GM18870 (cell line): ENCODE measurements around the gene DYNLT3.
A peak's percentile ranks its signal among the peaks of the same experiment; 100 is the strongest.

Experiments used
- ATAC-seq: cut with Tn5 transposase; IDR thresholded peaks from one replicate; pipeline ENCODE4 v1.9.1; 2021; ENCODE audit warnings: moderate library complexity; ENCODE audit not compliant: unreplicated experiment

DYNLT3 gene

DNA sequence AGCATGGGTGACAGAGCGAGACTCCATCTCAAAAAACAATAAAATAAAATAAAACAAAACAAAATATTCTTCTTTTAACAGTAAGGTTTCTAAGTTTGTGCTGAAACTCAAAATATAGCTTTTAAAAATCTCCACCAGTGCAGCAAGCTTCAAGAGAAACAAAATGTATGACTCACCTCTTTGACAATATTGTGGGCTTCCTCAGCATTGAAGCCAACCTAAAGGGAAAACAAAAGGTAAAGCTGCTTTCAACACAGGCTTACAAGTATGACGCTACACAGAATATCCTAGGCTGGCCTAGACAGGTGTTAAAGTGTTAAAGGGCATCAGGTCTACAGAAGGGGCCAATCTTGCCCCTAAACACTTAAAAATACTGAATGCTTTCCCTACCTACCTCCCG lies 1.2 kb downstream of the DYNLT3 start:
- ATAC-seq = no peak

DNA sequence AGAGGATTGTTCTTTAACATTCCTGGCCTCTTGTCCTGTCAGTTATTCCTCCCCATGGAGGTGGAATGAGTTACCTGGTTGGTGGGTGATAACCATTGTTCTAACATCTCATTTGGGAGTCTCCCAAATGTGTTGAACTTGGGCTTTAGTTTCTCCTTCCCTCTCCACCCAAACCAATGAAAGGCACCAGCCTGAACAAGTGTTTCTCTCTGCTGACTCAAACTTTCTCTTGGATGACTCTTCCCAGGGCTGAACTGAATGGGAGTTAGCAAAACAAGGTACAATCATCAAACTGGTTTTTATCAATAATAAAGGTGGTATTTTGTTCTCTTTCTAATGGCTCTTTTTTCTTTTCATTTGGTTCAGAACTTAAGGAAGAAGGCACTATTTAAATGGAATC lies 2.7 kb downstream of the DYNLT3 start:
- ATAC-seq = no peak

DNA sequence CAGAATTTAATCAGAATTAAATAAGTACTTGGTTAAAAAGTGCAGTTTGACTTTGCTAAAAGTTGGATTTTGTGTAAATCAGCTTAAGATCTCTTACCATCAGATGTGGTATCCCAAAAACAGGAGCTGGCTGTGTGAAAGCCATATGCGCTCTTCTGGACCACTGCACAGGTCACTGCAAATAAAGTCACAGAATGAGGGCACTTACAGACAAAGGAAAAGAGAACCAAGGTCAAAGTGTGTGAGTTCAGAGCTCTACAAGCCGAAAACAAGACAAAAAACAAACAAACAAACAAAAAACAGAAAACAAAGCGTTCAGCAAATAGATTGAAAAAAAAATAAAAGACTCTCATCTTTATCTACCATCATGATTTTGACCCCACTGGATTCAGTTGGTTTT lies 6.4 kb downstream of the DYNLT3 start:
- ATAC-seq = no peak

DNA sequence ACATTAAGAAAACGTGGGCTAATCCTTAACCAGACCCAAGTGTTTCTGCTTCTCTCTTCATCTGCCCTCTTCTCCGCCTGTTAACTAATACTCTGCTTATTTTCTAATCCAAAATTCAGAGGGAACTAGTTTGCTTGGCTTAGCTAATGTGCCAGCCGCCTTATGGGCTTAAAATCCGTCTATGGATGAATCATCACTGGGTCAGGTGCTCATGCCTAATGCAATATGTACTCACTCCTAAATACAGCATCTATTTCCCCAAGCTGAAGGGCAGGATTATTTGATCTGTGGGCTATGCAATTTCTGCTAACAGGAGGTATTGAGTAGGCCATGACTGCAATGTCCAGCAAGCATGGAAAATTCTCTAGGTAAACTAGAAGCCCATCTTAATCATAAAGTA lies 12.4 kb downstream of the DYNLT3 start:
- no peak for ATAC-seq

DNA sequence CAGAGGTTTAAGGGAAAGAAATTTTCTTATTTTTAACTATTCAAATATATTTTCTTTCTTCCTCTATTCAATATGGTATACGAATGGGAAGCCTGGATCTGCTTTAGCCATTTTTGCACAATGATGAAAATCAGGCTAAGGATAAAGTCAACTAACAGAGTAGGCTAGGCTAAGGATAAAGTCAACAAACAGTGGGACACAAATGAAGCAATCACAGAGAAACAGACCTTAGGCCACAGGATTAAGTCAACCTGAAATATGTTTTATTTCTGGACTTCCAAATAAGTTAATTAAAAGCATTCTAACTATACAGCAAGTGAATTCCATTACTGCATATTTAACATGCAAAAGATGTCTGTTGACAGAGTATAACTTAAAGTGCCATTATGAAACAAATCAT lies 17.0 kb downstream of the DYNLT3 start:
- ATAC-seq = no peak

DNA sequence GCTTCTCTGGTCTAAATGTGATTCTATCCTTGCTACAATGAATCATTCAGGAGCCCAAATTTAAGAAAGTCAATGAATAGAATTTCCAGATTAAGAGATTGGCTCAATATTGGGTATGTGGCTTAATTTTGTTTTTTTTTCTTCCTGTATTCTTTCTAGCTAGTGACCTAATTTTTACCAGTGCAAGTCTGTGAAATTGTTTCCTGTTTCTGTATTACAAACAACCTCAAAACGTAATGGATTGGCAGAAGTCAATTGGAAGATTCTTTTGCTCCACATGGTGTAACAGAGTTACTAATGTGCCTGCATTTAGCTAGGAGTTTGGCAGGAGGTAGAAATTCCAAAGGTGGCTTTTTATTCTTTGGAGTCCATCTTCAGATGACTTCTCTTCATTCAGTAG lies 17.6 kb downstream of the DYNLT3 start:
- no peak for ATAC-seq

DNA sequence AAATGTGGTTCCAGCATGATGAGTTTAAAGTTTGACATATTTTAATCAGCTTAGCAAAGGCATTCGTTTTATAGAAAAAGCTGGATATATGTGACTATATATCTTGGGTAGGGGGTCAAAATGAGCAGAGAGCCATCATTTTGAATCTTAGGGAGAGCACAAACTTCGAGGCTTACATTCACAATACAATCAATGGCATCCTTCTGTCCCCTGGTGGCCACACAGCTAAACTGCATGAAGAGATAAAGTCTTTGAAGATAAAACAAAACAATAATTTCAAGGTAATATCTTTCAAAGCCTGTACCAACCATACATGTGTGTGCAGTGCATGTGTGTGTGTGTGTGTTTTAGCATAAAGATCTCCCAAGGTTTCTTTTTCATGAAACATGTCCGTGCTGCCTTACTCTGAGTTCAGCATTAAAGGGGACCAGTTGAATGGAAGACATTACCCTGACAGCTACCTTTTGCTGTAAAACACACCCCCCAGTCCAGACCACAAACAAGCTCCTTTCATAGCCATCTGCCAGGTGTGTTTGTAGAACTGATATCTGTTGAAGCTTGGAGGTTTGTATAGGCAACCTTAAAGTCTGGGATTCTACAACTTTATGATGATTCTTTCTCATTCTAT lies 22.0 kb downstream of the DYNLT3 start:
- ATAC-seq = no peak

DNA sequence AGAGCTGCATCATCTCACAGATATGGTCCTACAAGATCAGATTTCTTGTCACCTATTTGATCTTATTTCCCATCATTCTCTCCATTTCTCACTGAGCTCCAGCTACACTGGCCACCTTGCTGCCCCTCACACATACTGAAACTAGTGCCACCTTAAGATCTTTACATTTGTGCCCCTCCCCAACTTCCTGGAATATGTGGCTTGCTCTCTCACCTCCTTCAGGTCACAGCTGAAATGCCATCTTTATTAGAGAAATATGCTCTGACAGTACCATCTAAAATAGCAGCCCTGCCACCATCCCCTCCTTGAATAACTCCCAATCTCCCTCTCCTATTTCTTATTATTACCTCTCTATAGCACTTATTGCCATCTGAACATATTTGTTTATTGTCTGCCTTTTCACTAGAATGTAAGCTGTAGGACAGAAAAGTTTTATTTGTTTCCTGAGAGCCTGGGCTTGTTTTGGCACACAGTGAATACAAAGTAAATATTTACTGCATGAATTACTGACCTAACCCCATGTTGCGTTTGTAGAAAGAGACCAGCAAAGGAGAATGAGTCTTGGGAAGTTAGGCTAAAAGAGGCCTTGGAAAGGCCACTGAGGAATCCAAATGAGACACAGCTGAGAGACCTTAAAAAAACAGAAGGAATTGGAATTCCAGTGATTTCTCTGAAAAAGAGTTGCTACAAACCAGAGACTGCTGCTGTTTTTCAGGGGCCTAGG lies 22.7 kb downstream of the DYNLT3 start:
- no peak for ATAC-seq

DNA sequence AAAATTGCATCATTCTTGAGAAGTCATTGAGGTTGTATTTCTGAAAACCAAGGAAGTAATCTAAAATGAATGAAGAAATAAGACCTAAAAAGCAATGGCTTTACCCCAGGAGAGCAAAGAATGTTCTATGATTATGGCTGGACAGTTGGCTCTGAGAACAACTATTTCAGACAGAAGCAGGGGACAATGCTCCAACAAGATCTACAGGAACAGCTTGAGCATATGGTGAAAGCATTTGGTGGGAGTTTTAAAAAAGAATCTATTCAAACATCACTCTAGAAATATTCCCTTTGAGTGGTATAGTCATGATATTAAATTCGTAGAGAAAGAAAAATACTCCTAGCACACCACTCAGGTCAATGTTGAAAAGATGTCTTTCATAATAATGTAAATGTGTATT lies 26.7 kb downstream of the DYNLT3 start:
- ATAC-seq = no peak

DNA sequence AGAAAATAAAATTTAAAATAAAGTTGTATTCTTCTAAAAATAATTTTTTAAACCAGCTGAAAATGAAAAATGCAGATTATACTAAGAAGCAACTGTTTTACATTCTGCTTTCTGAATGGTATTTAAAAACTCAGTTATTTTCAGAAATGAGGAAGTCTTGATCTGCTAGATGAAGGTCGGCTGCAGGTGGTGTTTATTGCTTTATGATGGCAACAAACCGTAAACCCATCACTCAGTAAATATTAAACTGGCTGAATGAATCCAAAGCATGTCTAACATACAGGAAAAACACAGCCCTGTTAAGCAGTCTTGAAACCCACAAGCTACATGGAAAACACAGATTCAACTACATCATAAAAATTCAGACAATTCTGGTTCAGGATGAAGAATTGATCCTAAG lies 29.3 kb downstream of the DYNLT3 start:
- ATAC-seq = no peak

DNA sequence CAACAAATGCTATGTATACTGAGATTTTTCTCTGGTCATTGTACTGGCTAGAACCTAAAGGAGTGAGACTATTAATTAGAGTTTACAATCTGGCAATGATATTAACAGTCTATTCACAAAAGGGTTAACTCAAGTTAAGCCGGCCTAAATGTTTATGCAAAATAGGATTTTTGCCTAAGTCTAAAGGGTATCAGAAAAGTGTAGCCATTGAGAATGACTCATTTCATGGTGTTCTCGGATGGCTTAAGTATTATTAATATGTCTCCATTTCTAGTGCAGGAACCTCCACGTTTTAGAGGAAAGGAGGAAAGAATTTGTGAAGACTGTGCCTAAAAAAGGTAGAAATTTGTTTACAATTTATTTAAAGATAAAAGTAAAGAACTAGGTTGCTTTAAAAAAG lies 29.8 kb downstream of the DYNLT3 start:
- ATAC-seq = peak; percentile 32

DNA sequence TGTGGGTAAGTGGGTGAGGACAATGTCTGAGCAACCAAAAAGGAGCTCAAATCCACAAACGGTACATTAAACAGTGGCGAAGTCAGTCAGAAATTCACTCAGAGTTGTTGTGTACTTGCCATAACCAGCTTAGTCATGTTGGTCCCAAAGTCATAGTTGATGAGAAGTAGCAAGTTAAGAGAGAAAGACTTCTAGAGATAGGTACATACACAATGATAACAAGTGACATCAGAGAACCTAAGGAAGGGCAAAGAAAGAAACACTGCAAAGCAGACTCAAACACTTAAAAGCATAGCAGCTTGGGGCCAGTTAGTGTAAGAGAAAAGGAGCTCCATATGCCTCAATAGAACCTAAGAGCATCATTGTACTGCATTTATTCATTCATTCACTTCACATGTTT lies 30.2 kb downstream of the DYNLT3 start:
- peak; percentile 18 for ATAC-seq

DNA sequence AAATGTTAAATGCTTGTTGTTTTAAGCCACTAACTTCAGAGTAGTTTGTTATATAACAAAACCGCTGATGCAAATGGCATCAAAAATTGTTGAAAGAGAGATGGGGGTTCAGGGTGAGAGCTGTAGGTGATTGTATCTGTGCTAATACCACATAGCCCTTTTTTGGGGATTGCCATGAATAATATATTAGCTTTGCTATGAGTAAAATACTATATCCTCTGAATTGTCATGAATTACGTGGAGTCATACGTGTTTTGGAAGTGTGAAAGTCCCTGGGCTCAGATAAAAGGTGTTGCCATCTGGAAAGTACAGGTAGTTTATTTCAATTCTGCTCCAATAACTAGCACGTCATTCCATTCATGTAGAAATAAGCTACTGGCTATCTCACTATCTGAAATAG lies 30.6 kb downstream of the DYNLT3 start:
- peak; percentile 32 for ATAC-seq

DNA sequence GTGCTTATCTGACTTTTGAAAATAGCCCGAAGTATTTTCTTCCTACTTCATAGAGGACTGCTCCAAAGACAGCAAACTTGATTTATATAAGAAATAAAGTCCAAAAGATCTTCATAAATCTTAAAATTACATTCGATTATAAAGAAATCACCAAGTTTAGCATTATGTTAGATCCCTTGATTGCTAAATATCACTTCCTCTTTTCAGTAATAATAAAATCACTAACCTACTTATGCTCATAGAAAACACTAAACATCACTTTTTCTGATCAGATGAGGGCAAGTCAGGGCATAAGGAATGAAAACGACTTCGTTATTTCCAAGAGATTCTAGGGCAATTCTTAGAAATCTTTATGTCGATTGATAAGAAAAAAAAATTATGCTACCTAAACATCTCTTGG lies 32.0 kb downstream of the DYNLT3 start:
- no peak for ATAC-seq

DNA sequence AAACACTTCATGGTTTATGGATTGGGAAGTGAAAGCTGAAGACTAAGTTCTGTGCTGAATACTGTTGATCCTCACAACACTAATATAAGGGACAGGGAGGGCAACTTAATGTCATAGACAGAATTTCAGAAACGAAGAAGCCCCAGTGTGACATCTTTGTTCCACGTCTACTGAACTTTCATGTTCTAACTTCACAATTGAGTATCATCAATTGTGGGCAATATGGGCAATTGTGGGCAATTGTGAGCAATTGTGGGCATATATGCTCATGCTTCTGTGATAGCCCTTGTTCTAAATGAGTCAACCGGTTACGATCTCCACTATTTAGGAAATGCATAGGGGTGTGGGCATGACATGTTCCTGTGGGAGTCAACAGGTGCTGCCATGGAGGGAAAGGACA lies 33.8 kb downstream of the DYNLT3 start:
- no peak for ATAC-seq

DNA sequence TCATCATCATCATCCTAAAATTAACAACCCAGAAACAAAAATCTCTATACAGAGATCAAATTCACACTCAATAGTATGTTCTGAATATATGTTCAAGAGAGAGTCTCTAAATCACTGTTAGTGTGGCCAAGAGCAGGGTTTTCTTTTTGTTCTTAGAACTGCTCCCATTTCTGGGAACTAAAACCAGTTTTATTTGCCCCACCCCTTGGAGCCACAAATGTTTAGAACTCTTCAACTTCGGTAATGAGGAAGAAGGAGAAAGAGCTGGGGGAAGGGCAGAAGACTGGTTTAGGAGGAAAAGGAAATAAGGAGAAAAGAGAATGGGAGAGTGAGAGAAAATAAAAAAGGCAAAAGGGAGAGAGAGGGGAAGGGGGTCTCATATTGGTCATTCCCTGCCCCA lies 35.3 kb downstream of the DYNLT3 start:
- ATAC-seq = no peak

DNA sequence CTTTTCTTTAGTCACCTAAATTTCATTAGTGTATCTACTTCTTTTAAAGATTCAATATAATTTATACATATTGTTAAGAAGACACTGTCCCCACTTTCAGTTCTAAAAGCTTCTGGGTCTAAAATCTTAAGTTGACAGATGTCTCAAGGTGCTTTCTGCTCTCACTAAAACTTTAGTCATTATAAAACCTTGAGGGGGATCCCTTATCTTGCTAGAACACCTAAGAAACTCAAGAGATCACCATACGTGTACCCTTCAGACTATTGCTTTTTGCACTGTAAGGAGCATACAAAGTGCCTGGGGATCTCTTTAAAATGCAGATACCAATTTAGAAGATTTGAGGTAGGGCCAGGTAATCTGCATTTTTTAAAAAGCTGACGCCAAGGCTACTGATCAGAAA lies 37.4 kb downstream of the DYNLT3 start:
- peak; percentile 47 for ATAC-seq

DNA sequence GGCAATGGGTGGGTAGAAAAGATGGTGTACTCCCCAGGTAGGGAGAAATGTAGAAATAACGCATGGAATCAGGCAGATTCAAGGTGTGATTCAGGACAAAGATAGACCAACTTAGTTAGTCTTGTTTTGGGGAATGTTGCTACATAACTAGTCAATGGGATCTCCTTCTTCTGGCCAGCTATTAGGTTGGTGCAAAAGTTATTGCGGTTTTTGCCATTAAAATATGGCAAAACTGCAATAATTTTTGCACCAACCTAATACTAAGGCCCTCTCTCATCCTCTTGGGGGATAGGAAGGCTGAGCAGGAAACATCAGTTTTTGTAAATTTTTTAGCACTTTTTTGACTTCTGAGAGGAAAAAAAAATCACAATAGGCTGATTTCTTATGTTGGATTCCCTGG lies 44.3 kb downstream of the DYNLT3 start:
- ATAC-seq = no peak

DNA sequence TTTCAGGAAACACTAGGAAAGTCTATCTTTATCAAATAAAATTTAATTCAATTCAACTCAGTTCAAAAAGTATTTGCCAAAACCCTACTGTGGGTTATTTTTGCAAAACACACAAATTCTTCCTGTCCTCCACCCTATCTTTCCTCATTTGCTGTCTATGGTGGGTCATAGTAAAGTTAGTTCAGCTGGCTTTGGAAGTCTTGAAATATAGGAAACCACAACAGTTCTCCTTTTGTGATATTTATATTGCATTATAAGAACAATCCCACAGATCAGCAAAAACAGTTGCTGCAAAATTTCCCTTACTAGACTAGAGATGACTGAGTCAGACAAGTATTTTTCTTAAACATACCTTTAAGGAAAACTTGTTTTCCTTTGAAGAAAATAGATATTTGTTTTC lies 45.3 kb downstream of the DYNLT3 start:
- no peak for ATAC-seq

DNA sequence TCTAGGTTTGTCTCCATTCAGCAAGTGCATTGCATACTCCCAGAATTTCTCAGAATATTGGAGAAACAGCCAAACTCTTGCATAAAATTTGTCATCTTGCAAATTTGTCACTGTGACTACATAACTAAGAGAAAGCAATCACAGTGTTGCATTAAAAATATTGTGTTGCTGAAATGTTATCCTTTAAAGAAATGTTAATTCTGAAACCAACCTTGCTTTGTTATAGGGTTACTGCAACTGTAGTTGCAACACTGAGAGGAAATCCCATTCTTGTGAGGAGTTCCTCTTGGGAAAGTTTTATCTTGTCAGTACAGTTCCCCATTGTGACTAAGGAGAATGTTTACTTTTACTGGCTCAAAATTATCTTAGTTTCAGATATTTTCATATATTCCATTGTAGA lies 46.7 kb downstream of the DYNLT3 start:
- ATAC-seq = no peak

DNA sequence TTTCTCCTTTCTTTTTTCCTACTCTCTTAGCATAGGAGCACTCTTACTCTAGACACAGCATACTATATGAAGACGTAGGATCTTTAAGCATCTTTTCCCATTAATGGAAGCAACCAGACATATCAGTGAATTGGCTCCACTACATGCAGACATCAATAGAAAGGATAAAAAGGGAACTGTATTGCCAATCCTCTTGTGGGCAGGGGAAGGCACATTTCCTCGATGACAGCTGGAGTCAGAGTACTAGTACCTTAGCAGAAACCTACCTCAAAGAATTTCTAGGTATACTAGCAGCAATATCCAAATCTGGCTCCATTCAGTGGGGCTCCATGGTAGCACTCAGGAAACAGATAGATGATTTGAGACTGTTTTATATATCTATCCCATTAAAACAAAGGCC lies 47.4 kb downstream of the DYNLT3 start:
- ATAC-seq = no peak

DNA sequence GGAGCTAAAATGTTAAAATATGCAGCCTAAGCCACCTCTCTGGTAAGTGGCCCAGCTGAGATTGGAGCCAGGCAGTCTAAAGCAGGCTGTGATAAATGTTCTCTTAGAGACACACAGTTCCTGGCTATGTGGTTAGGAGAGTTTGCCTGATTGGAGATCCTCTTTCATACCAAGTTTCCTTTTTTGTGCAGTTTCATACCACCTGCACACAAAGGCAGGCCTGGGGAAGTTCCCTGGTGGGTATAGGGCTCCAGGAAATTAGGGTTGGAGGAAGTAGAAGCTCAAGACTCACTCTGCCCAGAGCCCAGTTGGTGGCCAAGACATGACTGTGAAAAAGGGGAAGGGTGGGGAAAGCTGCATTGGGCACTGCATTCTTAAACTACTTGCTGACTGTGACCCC lies 50.6 kb downstream of the DYNLT3 start:
- peak; percentile 89 for ATAC-seq

DNA sequence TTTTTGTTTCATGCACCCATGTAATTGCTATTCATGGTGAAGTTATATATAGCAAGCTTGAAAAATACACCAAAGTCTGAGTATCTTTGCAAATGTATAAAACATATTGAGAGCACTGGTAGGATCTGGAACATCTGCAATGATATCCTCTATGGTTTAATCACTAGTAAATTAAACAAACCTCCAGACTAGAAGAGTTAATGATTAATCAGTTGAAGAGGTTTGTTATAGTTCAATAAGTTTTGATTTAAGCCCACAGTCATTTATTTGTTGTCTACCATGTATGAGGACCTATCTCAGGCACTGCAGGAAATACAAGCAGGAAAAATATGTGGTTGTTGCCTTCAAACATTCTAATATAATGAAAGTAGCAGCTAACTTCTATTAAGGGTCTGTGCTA lies 51.1 kb downstream of the DYNLT3 start:
- ATAC-seq = no peak
